HG03060 (cell line): ENCODE measurements around the gene OTOA.
"Not testable (repeated sequence)": the region's sequence is repeated elsewhere in the genome, so short reads cannot be mapped to it uniquely, and the experiment has no call there.

ENCODE experiments used
- ATAC-seq: cut with Tn5 transposase; IDR thresholded peaks from one replicate; pipeline ENCODE4 v1.9.1; 2021; ENCODE audit warnings: low read depth, moderate number of reproducible peaks; ENCODE audit not compliant: unreplicated experiment

The OTOA gene

DNA sequence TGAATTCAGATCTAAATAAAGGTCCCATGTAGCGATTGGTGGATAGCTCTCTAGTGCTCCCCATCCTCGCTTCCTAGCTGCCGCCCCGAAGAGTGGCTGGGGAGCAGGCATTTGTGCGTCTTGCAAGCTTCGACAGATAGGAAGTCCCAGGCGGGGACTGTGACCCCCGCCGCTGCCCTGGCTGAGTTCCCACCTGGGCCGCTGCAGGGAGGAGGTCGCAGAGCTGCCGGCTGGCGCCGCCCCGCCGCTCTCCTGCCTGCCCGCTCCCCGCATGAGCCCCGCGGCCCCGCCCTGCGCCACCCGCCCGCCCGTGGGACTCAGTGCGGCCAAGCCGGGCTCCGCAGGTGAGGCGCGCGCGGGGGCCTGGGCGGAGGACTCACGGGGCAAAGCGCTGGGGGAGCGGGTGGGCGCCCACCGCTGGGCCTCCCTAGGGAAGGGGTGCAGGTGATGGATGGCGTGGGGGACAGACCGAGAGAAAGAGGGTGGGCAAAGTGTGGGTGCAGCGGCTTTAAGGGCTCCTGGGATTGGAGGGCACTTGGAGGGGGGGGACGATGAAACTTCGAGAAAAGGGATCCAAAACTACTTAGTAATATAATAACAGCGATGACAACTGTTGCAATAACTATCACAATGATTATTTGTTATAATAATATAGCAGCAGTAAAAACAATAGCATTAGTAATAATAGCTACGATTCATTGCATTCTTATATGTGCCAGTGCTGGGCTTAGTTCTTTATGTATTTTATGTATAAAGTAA lies at the start of gene OTOA:
Gene OTOA, plus strand, starts transcription at position 80 of the 759 bp plus-strand sequence. CDS start 14,547 bp downstream, outside the sequence.
- ATAC-seq = no peak

DNA sequence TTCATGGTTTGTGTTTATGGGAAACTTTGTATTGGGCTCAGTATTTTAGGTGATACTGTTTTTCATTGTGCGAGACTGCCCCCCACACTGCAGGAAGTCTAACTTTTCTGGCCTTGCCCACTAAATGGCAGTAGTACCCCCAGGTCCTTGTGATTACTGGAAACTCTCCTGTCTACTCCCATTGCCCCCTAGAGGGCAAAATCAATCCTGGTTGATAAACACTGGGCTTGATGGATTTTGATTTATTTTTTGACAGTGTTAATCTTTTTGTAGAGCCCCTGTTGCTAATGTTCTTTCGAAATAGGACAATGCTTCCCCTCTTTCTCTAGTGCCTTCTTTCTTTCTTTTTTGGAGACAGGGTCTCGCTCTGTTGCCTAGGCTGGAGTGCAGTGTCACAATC lies 48.9 kb upstream of the OTOA start:
- ATAC-seq = no peak

DNA sequence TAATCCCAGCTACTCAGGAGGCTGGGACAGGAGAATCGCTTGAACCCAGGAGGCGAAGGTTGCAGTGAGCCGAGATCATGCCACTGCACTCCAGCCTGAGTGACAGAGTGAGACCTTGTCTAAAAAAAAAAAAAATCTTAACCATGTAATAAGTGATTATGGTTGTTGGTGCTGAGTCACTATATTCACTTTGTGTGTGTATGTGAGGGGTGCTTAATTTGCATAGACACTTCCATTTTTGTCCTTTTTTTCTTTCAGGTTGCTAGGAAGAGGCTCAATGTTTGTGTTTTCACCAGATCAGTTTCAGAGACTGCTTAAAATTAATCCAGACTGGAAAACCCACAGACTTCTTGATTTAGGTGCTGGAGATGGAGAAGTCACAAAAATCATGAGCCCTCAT lies 46.2 kb upstream of the OTOA start:
- ATAC-seq = no peak

DNA sequence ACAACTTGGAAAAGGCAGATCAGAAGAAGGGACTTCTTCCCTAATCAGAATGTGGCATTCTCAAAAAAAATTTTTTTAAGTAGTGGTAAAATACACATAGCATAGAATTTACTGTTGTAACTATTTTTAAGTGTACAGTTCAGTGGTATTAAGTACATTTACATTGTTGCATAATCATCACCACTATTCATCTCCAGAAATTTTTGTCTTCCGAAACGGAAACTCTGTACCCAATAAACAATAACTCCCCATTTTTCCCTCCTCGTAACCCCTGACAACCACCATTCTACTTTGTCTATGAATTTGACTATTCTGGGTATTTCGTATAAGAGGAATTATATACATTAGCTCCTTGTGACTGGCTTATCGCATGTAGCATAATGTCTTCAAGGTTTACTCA lies 45.5 kb upstream of the OTOA start:
- ATAC-seq = no peak

DNA sequence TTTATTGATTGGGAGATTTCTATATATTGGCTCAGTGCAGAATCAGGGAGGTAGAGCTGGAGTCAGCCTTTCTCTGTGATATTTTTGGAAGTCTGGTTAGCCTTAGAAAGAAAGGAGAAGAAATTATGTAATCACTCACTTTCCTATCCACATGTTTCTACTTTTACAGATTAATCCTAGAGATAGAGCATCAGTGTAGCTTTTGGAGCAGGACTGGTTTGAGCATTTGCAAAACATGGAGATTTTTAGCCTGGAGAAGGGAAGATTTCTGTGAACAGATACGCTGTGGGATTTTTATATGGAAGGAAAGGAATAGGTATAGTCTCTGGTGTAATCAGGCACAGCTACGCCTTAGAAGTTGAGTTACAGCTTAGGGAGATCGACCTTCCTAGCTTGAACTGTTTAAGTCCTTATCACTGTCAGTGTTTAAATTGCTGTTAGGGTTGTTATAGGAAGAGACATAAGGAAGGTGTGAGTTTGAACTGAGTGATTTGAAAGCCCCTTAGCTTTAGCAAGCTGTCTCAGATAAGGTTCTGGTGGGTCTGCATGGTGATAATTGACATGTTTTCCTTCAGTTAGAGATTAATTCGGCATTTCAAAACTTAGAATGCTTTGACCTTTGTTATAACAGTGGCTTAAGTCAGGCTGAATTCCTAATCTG lies 43.9 kb upstream of the OTOA start:
- ATAC-seq = no peak

DNA sequence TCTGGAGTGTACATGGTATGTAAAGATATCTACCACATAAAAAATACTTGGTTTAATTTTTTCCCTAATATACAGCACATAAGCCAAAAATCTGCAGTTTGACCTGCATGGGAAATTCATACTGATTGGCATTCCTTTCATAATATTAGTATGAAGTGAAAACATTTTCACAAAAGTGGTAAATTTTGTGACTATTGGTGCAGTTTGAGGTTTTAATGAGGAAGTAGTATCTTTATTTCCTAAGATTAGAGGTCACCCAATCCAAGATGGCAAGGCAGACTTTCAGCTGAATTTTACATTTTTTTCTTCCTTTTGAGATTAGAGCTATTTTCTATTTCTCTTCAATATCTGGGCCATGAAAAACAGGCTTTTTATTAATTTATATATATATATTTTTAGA lies 43.2 kb upstream of the OTOA start:
- ATAC-seq = no peak

DNA sequence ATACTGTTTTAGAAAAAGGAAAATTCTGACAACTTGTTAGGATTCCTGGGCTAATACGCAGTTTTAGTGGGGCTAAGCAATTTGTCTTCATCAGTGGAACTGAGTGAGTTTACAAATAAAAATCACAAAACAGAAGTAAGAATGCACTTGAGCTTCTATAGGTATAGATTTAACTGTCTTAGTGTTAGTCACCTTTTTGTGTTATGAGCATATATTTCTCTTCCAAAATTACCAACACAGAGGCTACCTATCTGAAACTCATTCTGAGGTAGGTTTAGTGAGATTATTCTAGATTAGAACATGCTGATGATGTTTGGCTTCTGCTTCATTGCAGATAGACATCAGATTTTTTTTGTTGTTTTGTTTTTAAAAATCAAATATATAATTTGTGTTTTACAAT lies 41.2 kb upstream of the OTOA start:
- ATAC-seq = no peak

DNA sequence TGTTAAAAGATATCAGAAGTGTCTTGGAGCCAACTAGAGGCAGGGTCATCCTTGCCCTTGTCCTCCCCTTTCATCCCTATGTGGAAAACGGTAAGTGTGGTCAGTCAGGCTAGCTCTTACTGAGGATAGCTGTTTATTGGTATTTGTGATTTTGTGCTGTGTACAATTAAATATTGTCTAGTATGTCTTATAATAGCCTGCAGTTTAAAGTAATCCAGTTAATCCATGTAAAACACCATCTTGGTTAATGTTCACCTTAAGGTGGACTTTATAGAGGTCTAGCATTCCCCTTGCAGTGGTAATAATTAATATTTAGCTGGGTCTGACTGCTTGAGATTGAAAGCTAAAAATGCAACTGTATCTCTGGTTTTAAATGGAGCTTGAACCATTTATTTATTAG lies 38.7 kb upstream of the OTOA start:
- ATAC-seq = no peak

DNA sequence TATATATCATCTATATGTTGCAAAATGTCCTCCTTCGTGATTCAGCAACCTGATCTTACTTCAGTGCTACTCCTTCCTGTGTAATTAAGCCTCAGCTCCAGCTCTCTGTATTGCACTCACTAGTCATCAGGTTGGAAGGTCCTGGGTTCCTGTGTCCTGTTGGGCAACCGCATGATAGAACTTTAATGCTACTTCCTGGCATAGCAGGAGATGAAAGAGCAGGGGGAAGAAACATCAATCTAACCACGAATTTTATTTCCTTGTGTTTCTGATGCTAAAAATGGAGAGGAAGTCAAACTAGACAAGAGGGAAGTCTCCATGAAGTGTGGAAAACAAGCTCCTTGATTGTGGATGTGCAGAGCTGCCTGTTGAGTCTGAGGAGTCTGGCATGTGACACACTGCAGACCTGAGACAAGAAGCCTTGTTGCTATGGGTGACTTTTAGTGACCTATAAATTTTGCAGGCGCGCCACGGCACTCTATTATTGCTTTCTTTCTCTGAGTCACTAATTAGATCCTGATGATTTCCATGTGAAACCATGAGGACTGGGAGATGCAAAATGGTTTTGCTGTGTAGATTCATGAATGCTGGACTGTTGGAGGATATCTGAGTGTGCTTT lies 37.0 kb upstream of the OTOA start:
- ATAC-seq = no peak

DNA sequence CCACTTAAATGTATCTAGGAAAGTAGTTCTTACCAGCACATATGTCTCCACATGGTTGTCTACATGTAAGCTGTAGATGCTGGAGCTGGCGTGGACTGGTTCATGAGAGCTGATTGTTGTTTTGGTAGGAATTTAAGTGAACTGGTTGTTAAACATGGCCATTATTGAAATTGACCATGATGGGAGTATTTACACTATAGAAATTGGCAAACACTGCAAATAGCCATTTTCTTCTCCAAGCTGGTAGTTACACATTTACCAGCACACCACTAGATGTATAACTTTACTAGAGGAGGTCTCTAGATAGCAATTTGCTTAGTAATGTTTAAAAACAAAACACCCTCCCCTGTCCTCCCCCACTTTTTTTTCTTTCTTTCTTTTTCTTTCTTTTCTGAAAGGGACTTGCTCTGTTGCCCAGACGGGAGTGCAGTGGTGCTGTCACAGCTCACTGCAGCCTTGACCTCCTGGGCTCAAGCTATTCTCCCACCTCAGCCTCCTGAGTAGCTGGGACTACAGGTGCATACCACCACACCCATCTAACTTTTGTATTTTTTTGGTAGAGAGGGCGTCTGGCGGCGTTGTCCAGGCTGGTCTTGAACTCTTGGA lies 35.5 kb upstream of the OTOA start:
- no peak for ATAC-seq

DNA sequence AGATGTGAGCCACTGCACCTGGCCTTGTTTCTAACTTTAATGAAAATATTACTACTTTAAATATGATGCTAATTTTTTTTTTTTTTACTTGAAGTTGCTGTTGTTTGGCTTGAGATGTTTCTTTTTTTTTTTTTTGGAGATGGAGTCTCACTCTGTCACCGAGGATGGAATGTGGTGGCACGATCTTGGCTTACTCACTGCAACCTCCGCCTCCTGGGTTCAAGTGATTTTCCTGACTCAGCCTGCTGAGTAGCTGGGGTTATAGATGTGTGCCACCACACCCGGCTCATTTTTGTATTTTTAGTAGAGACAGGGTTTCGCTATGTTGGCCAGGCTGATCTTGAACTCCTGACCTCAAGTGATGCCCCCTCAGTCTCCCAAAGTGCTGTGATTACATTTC lies 35.0 kb upstream of the OTOA start:
- ATAC-seq = no peak

DNA sequence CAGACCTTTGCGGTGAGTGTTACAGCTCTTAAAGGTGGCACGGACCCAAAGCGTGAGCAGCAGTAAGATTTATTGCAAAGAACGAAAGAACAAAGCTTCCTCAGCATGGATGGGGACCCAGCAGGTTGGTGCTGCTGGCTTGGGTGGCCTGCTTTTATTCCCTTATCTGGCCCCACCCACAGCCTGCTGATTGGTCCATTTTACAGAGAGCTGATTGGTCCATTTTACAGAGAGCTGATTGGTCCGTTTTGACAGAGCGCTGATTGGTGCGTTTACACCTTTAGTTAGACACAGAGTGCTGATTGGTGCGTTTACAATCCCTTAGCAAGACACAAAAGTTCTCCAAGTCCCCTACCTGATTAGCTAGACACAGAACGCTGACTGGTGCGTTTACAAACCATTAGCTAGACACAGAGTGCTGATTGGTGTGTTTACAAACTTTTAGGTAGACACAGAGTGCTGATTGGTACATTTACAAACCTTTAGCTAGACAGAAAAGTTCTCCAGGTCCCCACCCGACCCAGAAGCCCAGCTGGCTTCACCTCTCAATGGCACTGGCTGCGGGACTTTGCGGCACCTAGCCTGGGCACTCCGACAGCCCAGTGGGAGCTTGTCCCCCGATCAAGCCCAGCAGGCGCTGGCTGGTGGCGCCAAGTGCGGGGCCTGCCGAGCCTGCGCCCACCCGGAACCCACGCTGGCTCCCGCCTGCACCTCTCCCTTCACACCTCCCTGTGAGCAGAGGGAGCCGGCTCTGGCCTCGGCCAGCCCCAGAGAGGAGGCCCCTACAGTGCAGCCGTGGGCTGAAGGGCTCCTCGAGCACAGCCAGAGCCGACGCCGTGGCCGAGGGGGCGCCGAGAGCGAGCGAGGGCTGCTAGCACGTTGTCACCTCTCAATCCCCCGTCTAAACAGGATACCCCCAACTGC lies 33.9 kb upstream of the OTOA start:
- not testable (repeated sequence) for ATAC-seq

DNA sequence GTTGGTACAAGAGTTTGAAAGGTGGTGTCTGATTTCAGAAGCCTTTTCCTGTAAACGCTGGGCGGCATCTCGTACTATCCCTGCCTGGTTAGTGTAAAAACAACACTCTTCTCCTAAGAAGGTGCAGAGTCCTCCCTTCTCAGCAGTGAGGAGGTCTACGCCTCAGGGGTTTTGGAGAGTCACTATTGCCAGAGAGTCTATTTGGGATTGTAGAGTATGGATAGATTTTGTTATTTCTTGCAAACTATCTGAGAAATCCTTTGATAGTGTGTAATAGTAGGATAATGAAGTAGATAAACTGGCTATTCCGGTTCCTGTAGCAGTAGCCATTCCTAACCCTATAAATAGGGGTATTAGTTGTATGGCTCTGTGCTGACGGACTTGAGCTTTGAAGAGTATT lies 32.9 kb upstream of the OTOA start:
- ATAC-seq = not testable (repeated sequence)

DNA sequence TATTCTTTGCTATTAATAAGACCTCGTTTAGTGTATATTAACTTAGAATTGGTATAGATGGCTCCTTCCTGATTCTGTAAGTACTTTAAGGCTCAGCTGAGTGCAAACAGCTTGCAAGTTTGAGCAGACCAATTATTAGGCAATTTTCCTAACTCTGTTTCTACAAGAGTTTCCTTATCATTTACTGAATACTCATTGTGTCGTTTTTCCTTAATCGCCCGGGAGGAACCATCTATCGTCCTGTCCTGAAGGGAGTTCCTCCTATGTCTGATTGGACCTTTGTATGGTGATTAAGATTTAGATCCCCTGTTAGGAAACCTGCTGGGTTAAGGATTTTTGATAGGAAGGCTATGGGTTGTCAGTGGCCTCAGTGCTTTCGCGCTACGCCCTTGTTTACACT lies 32.4 kb upstream of the OTOA start:
- ATAC-seq = not testable (repeated sequence)

DNA sequence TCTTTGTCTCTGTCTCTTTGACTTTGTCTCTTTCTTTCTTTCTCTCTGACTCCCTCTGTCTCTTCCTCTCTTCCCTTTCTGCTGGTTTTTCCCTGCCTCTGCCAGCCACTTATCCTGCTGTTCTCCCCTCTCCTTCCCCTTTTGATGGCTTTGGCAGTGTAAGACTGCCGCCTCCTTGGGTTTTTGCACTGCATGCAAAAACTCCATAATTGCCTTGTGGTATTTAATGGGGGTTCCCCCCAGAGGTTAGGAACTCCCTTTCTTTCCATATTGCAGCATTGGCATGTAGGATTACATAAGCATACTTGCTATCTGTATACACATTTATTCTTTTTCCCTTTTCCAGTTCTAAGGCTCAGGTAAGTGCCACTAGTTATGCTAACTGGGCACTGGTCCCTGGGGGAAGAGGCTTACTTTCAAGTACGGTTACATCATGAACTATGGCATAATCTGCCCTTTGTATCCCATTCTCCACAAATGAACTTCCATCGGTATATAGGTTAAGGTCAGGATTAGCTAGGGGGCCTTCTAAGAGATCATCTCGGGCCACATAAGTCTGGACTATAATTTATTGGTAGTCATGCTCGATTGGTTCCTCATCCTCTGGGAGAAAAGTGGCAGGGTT lies 31.7 kb upstream of the OTOA start:
- ATAC-seq = not testable (repeated sequence)

DNA sequence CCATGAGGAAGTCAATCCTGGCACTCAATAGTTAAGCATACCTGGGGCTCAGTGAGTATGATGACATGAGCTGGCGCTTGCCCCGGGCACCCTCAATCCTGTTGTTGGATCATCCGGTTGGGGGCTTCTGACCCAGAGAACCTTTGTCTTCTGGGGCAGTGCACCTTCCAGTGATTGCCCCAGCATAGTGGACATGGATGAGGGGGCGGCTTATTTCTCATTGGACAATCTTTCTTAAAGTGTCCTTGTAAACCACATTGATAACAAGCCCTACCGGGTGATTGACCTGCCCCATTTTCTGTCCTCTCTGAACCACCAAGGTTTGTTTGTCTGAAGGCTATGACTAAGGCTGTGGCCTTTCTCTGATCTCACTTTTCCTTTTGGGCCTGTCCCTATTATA lies 29.6 kb upstream of the OTOA start:
- no peak for ATAC-seq

DNA sequence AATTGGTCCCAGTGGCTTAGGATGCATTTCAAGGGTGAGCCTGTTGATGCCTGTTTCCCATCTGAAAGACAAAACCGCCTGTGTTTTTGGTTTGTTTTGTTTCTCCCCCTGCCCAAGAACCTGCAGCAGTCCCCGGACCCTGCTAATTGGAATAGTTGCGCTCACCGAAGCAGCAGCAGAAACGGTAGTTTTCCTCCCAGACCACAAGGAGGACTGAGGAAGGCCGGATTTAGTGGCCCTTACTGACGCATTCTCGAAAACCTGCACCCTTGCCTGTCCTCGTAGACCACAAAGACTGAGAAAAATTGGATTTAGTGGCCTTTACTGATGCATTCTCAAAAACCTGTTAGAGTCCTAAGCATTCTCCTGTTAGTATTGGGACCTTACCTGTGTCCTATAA lies 28.1 kb upstream of the OTOA start:
- not testable (repeated sequence) for ATAC-seq

DNA sequence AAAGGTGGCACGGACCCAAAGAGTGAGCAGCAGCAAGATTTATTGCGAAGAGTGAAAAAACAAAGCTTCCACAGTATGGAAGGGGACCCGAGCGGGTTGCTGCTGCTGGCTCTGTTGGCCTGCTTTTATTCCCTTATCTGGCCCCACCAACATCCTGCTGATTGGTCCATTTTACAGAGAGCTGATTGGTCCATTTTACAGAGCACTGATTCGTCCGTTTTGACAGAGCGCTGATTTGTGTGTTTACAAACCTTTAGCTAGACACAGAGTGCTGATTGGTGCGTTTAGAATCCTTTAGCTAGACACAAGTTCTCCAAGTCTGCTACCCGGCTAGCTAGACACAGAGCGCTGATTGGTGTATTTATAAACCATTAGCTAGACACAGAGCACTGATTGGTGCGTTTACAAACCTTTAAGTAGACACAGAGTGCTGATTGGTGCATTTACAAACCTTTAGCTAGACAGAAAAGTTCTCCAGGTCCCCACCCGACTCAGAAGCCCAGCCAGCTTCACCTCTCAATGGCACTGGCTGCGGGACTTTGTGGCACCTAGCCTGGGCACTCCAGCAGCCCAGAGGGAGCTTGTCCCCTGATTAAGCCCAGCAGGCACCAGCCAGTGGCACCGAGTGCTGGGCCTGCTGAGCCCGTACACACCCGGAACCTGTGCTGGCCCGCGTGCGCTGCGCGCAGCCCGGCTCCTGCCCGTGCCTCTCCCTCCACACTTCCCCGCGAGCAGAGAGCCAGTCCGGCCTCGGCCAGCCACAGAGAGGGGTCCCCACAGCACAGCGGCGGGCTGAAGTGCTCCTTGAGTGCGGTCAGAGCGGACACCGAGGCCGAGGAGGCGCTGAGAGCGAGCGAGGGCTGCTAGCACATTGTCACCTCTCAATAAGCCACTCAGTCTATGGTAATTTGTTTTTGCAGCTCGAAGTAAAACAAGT lies 26.5 kb upstream of the OTOA start:
- no peak for ATAC-seq

DNA sequence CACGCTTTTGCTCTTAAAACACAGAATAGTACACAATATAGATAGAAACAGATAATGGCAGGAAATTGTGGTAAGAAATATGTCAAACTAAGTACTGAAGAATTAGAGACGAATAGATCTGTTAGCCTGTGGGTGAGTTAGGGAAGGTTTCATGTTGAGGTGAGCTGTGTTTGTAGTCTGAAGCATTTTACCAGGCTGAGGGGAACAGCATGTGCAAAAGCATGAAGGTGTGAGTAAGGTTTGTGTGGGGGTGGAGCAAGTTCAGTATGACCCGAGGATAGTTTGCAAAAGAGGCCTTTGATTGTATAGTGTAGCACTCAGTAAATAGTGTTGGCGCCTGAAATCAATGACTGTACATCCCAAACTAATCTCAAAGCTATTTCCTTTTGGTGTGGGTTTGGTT lies 25.2 kb upstream of the OTOA start:
- no peak for ATAC-seq
